Ishikawa (cell line): ENCODE results near the gene PYCARD.

ENCODE experiments used
- CEBPB ChIP-seq: IDR thresholded peaks from 2 replicates; pipeline ENCODE4 v1.6.1; 2012
- CREB1 ChIP-seq: IDR thresholded peaks from 2 replicates; pipeline ENCODE4 v1.6.1; 2012; ENCODE audit warnings: low read depth
- EGR1 ChIP-seq: IDR thresholded peaks from 2 replicates; pipeline ENCODE4 v1.6.1; 2012
- EP300 ChIP-seq: IDR thresholded peaks from 2 replicates; pipeline ENCODE4 v1.6.1; 2012; ENCODE audit warnings: borderline replicate concordance
- FOXM1 ChIP-seq: IDR thresholded peaks from 2 replicates; pipeline ENCODE4 v1.6.1; 2012; ENCODE audit warnings: low read depth, borderline replicate concordance
- MAX ChIP-seq: IDR thresholded peaks from 2 replicates; pipeline ENCODE4 v1.6.1; 2012
- NFIC ChIP-seq: IDR thresholded peaks from 2 replicates; pipeline ENCODE4 v1.6.1; 2012
- RAD21 ChIP-seq: IDR thresholded peaks from 2 replicates; pipeline ENCODE4 v1.6.1; 2012; ENCODE audit warnings: low read depth
- REST ChIP-seq: IDR thresholded peaks from 2 replicates; pipeline ENCODE4 v1.6.1; 2012; ENCODE audit warnings: low read depth, mild to moderate bottlenecking
- TAF1 ChIP-seq: IDR thresholded peaks from 2 replicates; pipeline ENCODE4 v1.6.1; 2012; ENCODE audit warnings: low read depth, mild to moderate bottlenecking
- TCF12 ChIP-seq: IDR thresholded peaks from 2 replicates; pipeline ENCODE4 v1.6.1; 2012; ENCODE audit warnings: low read depth
- TEAD4 ChIP-seq: IDR thresholded peaks from 2 replicates; pipeline ENCODE4 v1.6.1; 2012
- USF1 ChIP-seq: IDR thresholded peaks from 2 replicates; pipeline ENCODE4 v1.6.1; 2012
- YY1 ChIP-seq: IDR thresholded peaks from 2 replicates; pipeline ENCODE4 v1.6.1; 2012; ENCODE audit warnings: low read depth
- ZBTB7A ChIP-seq: IDR thresholded peaks from 2 replicates; pipeline ENCODE4 v1.6.1; 2012; ENCODE audit warnings: low read depth

PYCARD gene

GRCh38 chr16:31189412-31189778, 13.2 kb downstream of the PYCARD start:
- no peak for TF ChIP-seq CREB1
- no peak for TF ChIP-seq USF1
- no peak for TF ChIP-seq YY1
- no peak for TF ChIP-seq TCF12
- no peak for TF ChIP-seq TAF1
- no peak for TF ChIP-seq MAX

- TF ChIP-seq TCF12 (no peak), CREB1 (no peak), RAD21 (no peak), ZBTB7A (no peak), TEAD4 (no peak), FOXM1 (no peak), CEBPB (no peak), EP300 (no peak), NFIC (no peak), EGR1 (no peak)
Observed at GRCh38 chr16:31188450-31189411, 13.8 kb downstream of the PYCARD start.

DNA sequence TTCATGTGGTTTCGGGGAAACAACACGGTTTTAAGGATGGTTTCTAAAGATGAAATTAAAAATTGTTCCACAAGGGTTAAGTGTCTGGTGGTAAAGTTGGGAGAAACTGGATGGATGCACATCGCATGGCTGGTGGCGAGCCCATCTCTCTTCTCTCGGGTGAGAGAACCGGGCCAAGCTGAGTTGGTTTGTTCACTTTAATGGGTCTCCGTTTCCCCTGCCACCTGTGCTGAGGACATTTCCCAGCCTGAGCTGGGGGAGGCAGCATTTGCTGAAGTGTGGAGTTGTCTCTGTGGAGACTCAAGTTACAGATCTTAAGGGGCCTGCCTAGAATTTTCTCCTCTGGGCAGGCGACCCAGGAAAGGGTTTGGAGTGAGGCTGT, 14.8 kb downstream of the PYCARD start:
- TF ChIP-seq YY1 (no peak), TAF1 (no peak), EP300 (no peak), MAX (no peak), EGR1 (no peak), FOXM1 (no peak), CEBPB (no peak), CREB1 (no peak)

GRCh38 chr16:31186930-31187807, 15.4 kb downstream of the PYCARD start:
- no peak for TF ChIP-seq MAX
- no peak for TF ChIP-seq NFIC
- TF ChIP-seq TCF12: no peak
- no peak for TF ChIP-seq EP300
- TF ChIP-seq EGR1: no peak
- TF ChIP-seq FOXM1: no peak
- no peak for TF ChIP-seq RAD21
- TF ChIP-seq CREB1: no peak
- TF ChIP-seq YY1: no peak
- TF ChIP-seq TAF1: no peak
- no peak for TF ChIP-seq ZBTB7A
- TF ChIP-seq CEBPB: no peak
- TF ChIP-seq USF1: no peak

GRCh38 chr16:31186176-31186575, 16.4 kb downstream of the PYCARD start:
- TF ChIP-seq CREB1 (no peak), YY1 (no peak), ZBTB7A (no peak)

- no peak for TF ChIP-seq TAF1
- no peak for TF ChIP-seq YY1
- TF ChIP-seq EP300: no peak
- no peak for TF ChIP-seq ZBTB7A
- no peak for TF ChIP-seq FOXM1
- TF ChIP-seq MAX: no peak
- TF ChIP-seq NFIC: no peak
- TF ChIP-seq EGR1: no peak
- no peak for TF ChIP-seq TCF12
- TF ChIP-seq TEAD4: no peak
Observed at GRCh38 chr16:31185339-31185738, 17.2 kb downstream of the PYCARD start.

- TF ChIP-seq TCF12: no peak
- TF ChIP-seq MAX: no peak
- no peak for TF ChIP-seq ZBTB7A
- no peak for TF ChIP-seq USF1
- no peak for TF ChIP-seq TEAD4
- no peak for TF ChIP-seq RAD21
- TF ChIP-seq REST: no peak
- TF ChIP-seq TAF1: no peak
- no peak for TF ChIP-seq FOXM1
- no peak for TF ChIP-seq CEBPB
Observed at GRCh38 chr16:31184888-31185287, 17.7 kb downstream of the PYCARD start.
